Endothelial cell of umbilical vein (primary cell): ENCODE measurements around the gene SFRP2. TPM values are rescaled to one million over a fixed set of nuclear protein-coding genes. Genes with fewer than 3 reads are reported as not detected.

Experiments
- BruUV-seq: library from RNA; stranded (reverse); fragments of 400-500 nt; replicated peaks from 2 replicates; lab custom pipeline; 2021; lab: Mats Ljungman, UMichigan
- CTCF ChIA-PET: fragments of 300-600, 350-600 bp; sonication (Branson Sonifier 250); formaldehyde crosslinking; loops from one replicate; lab custom pipeline; 2021; ENCODE audit warnings: antibody characterized with exemption, inconsistent platforms; lab: Charles Lee
- POLR2A ChIA-PET: fragments of 300-600, 350-600 bp; sonication (Branson Sonifier 250); formaldehyde crosslinking; loops from one replicate; lab custom pipeline; 2021; ENCODE audit warnings: antibody characterized with exemption, inconsistent platforms; lab: Charles Lee
- DNase-seq: peaks from one replicate; pipeline ENCODE4 v3.0.0-alpha.2; 2011; ENCODE audit warnings: low read depth, low spot score
- FAIRE-seq: peaks from 2 replicates; lab custom pipeline; 2011; peaks lifted over from hg19 to GRCh38; lab: Jason Lieb, UNC
- H2AFZ ChIP-seq: 2 replicates; pipeline ENCODE4 v1.6.0; 2012; ENCODE audit warnings: low read depth, low read length, control low read depth, inconsistent platforms
- H3K27ac ChIP-seq: 2 replicates; pipeline ENCODE4 v1.5.1; 2011; ENCODE audit warnings: low read depth, mild to moderate bottlenecking, control low read depth, low read length, moderate library complexity; ENCODE audit not compliant: insufficient read depth
- H3K27me3 ChIP-seq, 2 experiments: 2 replicates each; pipeline versions ENCODE4 v1.6.0 to v1.6.1; 2011; ENCODE audit warnings: low read length in 2 of 2, mixed read lengths in 1 of 2; ENCODE audit not compliant: control insufficient read depth in 2 of 2, insufficient read depth in 2 of 2
- H3K36me3 ChIP-seq, 2 experiments: 2 replicates in 1 of 2; 3 replicates in 1 of 2; pipeline ENCODE4 v1.5.1; 2011; ENCODE audit warnings: low read length in 2 of 2, mild to moderate bottlenecking in 1 of 2, moderate library complexity in 1 of 2; ENCODE audit not compliant: control insufficient read depth in 2 of 2, insufficient read depth in 2 of 2; ENCODE audit errors: extremely low read depth in 1 of 2
- H3K4me1 ChIP-seq: 3 replicates; pipeline ENCODE4 v1.5.1; 2011; ENCODE audit warnings: mild to moderate bottlenecking, low read length; ENCODE audit not compliant: control insufficient read depth, insufficient read depth; ENCODE audit errors: extremely low read depth
- H3K4me2 ChIP-seq: 2 replicates; pipeline ENCODE4 v1.6.1; 2011; ENCODE audit warnings: low read length, control low read depth, mixed read lengths; ENCODE audit not compliant: insufficient read depth
- H3K4me3 ChIP-seq, 3 experiments: fragments of 200-600 bp in 1 of 3; sonication (generic), shearing (Covaris generic) in 1 of 3; replicated peaks in 1 of 3; 2 replicates each; pipeline ENCODE4 v1.5.1; 2011 to 2016; ENCODE audit warnings: control low read depth in 3 of 3, low read length in 3 of 3, mild to moderate bottlenecking in 2 of 3, inconsistent platforms in 1 of 3, low read depth in 1 of 3, moderate library complexity in 1 of 3; ENCODE audit not compliant: insufficient read depth in 1 of 3
- H3K79me2 ChIP-seq: 2 replicates; pipeline ENCODE4 v1.6.0; 2012; ENCODE audit warnings: low read length, inconsistent platforms; ENCODE audit not compliant: control insufficient read depth, insufficient read depth
- H3K9ac ChIP-seq: replicated peaks from 2 replicates; pipeline ENCODE3; 2011; ENCODE audit warnings: low read length, control low read depth; ENCODE audit not compliant: insufficient read depth; ENCODE audit errors: extremely low read depth
- H3K9me1 ChIP-seq: replicated peaks from 3 replicates; pipeline ENCODE4 v1.6.0; 2011; ENCODE audit warnings: mild to moderate bottlenecking, low read length; ENCODE audit not compliant: control insufficient read depth, insufficient read depth; ENCODE audit errors: extremely low read depth
- H3K9me3 ChIP-seq: replicated peaks from 2 replicates; pipeline ENCODE4 v1.5.1; 2012; ENCODE audit warnings: low read length, inconsistent platforms; ENCODE audit not compliant: control insufficient read depth, insufficient read depth
- H4K20me1 ChIP-seq: replicated peaks from 2 replicates; pipeline ENCODE3; 2011; ENCODE audit warnings: mild to moderate bottlenecking, low read length; ENCODE audit not compliant: control insufficient read depth, insufficient read depth; ENCODE audit errors: extremely low read depth
- CTCF ChIP-seq, 2 donors: IDR thresholded peaks; 1 replicate in 1 of 2; 2 replicates in 1 of 2; pipeline ENCODE4 v1.5.1; 2011; ENCODE audit warnings: low read length in 2 of 2, mild to moderate bottlenecking in 2 of 2, moderate library complexity in 2 of 2, control low read depth in 1 of 2, inconsistent platforms in 1 of 2, low read depth in 1 of 2; ENCODE audit not compliant: insufficient read depth in 1 of 2; ENCODE audit errors: extremely low read depth in 1 of 2
- EZH2 ChIP-seq: IDR thresholded peaks from 2 replicates; pipeline ENCODE4 v1.6.1; 2012; ENCODE audit warnings: borderline replicate concordance, low read depth, mild to moderate bottlenecking, moderate library complexity, low read length, inconsistent platforms; ENCODE audit not compliant: severe bottlenecking
- FOS ChIP-seq: IDR thresholded peaks from 2 replicates; pipeline ENCODE4 v1.6.1; 2011; ENCODE audit warnings: mild to moderate bottlenecking, low read length, moderate library complexity, borderline replicate concordance; ENCODE audit not compliant: insufficient read depth
- GATA2 ChIP-seq: IDR thresholded peaks from 2 replicates; pipeline ENCODE4 v1.7.0; 2011; ENCODE audit warnings: low read depth, mild to moderate bottlenecking, moderate library complexity, mixed read lengths, low read length; ENCODE audit not compliant: insufficient read length, insufficient read depth
- JUN ChIP-seq: IDR thresholded peaks from 2 replicates; pipeline ENCODE4 v1.6.1; 2011; ENCODE audit warnings: borderline replicate concordance, low read depth; ENCODE audit not compliant: insufficient read length, insufficient read depth
- MAX ChIP-seq: IDR thresholded peaks from 2 replicates; pipeline ENCODE4 v1.6.1; 2011; ENCODE audit not compliant: insufficient read depth, insufficient read length
- MYC ChIP-seq: IDR thresholded peaks from one replicate; pipeline ENCODE4 v1.6.1; 2011; ENCODE audit warnings: mild to moderate bottlenecking, low read depth, low read length
- POLR2A ChIP-seq: IDR thresholded peaks from 2 replicates; pipeline ENCODE4 v1.6.1; 2012; ENCODE audit warnings: low read depth, mild to moderate bottlenecking, control low read depth, low read length
- POLR2AphosphoS5 ChIP-seq: IDR thresholded peaks from 2 replicates; pipeline ENCODE4 v1.6.1; 2012; ENCODE audit warnings: low read depth, mild to moderate bottlenecking, control low read depth, low read length, moderate library complexity; ENCODE audit not compliant: insufficient read depth
- dilution Hi-C: fragments of 300-500 bp; cut with MboI; formaldehyde crosslinking; loops from one replicate; pipeline ENCODE4 v1.15.0; 2019; ENCODE audit warnings: low sequenced_read_pairs; ENCODE audit not compliant: extremely low pct_ligation_motif_present
- intact Hi-C: fragments of 100-400 bp; cut with micrococcal nuclease; formaldehyde crosslinking; loops from one replicate; pipeline ENCODE4 v1.10.0; 2022
- polyA plus RNA-seq, 4 experiments: library from polyadenylated mRNA; depleted of rRNA in 3 of 4; stranded (reverse) in 3 of 4; unstranded in 1 of 4; fragments of >200 nt; gene quantifications; 2 replicates each; pipeline versions ENCODE4 v1.2.1 to v1.2.3, GENCODE V29; 2011 to 2012; ENCODE audit warnings: missing spikeins in 1 of 4
- total RNA-seq: library from RNA; stranded (reverse); gene quantifications from 2 replicates; pipeline ENCODE4 v1.2.3, GENCODE V29; 2021

The SFRP2 gene
- total and polyA plus RNA-seq, 2 donors (not counting 3 experiments of a cell fraction or from before 2014, with no cell fraction given): 0.04 TPM; not detected in 1

GRCh38 chr4:153735906-153736461 is 52.9 kb downstream of the SFRP2 start:
- no peaks in the 10 kb centered on the region for H3K36me3 ChIP-seq
- H3K9me1 ChIP-seq: no peaks in the 10 kb centered on the region
- no peak overlapping the region for H3K4me3 ChIP-seq
- dilution Hi-C loops: no loop called here
- H3K79me2 ChIP-seq: no peaks in the 10 kb centered on the region
- FAIRE-seq (no peak), DNase-seq (no peak)
- H4K20me1 ChIP-seq: no peaks in the 10 kb centered on the region
- H3K4me1 ChIP-seq: no peaks in the 10 kb centered on the region
- CTCF ChIA-PET: no interaction called here
- no peak for TF ChIP-seq EZH2
- TF ChIP-seq MAX: no peak
- no peak for TF ChIP-seq JUN
- TF ChIP-seq MYC: no peak
- no peak for TF ChIP-seq POLR2AphosphoS5
- no peak for TF ChIP-seq GATA2
- TF ChIP-seq POLR2A: no peak
- no peak for TF ChIP-seq CTCF (IDR thresholded peaks at IDR 0.05; ENCODE audit: extremely low read depth in 1 of 2, insufficient read depth in 1 of 2, low read depth in 1 of 2, low read length in 2 of 2)
- TF ChIP-seq FOS: no peak
- BruUV-seq: no TSS peak
- no peak overlapping the region for H3K4me2 ChIP-seq
- intact Hi-C loops: no loop called here
- POLR2A ChIA-PET: no interaction called here
- H3K9me3 ChIP-seq: no peaks in the 10 kb centered on the region
- H3K27me3 ChIP-seq: no peaks in the 10 kb centered on the region
- H3K9ac ChIP-seq: no peak overlapping the region
- H3K27ac ChIP-seq: no peak overlapping the region
- no peak overlapping the region for H2AFZ ChIP-seq
